ENCODE measurements around the gene USP36.

DNA sequence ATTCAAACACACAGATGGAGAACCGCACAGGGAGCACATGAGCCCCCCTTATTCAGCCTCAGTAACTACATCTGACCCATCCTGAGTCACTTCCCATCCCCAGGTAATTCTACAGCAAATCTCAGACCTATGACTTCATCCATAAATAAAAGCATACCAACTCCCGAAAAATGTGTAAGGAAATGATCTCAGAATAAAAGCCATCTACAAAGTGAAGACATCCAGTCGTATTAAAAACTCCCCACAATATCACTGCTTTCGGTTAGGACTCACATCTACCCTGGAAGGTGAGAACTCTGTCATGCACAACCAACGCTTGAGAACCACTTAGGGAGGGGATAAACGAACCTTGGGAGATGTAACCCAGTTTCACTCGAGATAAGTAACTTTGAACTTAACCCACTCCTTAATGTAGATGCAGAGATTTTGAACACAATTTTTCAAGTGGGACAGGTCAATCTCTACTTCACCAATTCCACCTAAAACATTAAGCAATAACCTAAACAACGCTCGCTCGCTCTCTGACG lies 1.3 kb downstream of the USP36 start:
- TF ChIP-seq, protein P1, sequence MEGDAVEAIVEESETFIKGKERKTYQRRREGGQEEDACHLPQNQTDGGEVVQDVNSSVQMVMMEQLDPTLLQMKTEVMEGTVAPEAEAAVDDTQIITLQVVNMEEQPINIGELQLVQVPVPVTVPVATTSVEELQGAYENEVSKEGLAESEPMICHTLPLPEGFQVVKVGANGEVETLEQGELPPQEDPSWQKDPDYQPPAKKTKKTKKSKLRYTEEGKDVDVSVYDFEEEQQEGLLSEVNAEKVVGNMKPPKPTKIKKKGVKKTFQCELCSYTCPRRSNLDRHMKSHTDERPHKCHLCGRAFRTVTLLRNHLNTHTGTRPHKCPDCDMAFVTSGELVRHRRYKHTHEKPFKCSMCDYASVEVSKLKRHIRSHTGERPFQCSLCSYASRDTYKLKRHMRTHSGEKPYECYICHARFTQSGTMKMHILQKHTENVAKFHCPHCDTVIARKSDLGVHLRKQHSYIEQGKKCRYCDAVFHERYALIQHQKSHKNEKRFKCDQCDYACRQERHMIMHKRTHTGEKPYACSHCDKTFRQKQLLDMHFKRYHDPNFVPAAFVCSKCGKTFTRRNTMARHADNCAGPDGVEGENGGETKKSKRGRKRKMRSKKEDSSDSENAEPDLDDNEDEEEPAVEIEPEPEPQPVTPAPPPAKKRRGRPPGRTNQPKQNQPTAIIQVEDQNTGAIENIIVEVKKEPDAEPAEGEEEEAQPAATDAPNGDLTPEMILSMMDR (conservative IDR thresholded peaks at IDR 0.05; ENCODE audit: low read length), result no peak
- no peak for TF ChIP-seq EZH2phosphoT487 (IDR thresholded peaks at IDR 0.05; ENCODE audit: borderline replicate concordance, low read depth, low read length)

Measured in OCI-LY7 (cell line).